HepG2 (cell line): ENCODE data around the gene TBC1D24. TPM values are rescaled to one million over a fixed set of nuclear protein-coding genes. Genes with fewer than 3 reads are reported as not detected.

Experiments
- ATAC-seq: fragments of 200-7000 bp; cut with Tn5 transposase; 3 replicates; pipeline ENCODE4 v1.9.1; 2020; ENCODE audit warnings: mild to moderate bottlenecking, moderate library complexity
- BruUV-seq: library from RNA; stranded (reverse); fragments of 400-500 nt; replicated peaks from 2 replicates; lab custom pipeline; 2021; lab: Mats Ljungman, UMichigan
- CTCF ChIA-PET: fragments of 300-600 bp; formaldehyde crosslinking; extraction: SDS; loops from one replicate; lab custom pipeline; 2021; ENCODE audit warnings: low total read pairs, inconsistent platforms, low intra/inter-chr PET ratio; lab: Yijun Ruan, JAX
- POLR2A ChIA-PET: fragments of 350-600 bp; sonication (Branson Sonifier 250); formaldehyde crosslinking; loops from one replicate; lab custom pipeline; 2020; ENCODE audit warnings: antibody characterized with exemption, inconsistent platforms; lab: Yijun Ruan, JAX
- DNase-seq: peaks from one replicate; pipeline ENCODE4 v3.0.0-alpha.2; 2015; ENCODE audit warnings: low spot score
- FAIRE-seq: peaks from 3 replicates; lab custom pipeline; 2011; peaks lifted over from hg19 to GRCh38; lab: Jason Lieb, UNC
- H2AFZ ChIP-seq: one replicate; pipeline ENCODE4 v1.6.1; 2011; ENCODE audit warnings: low read length, inconsistent platforms
- H3K27ac ChIP-seq: fragments of 300-600 bp; 3 replicates; pipeline ENCODE4 v1.8.0; 2011; ENCODE audit warnings: mixed run types, mild to moderate bottlenecking, mixed read lengths, low read length, inconsistent platforms; ENCODE audit not compliant: insufficient read depth; ENCODE audit errors: extremely low read length
- H3K27me3 ChIP-seq, 2 experiments: fragments of 200-600 bp in 1 of 2; 2 replicates in 1 of 2; 3 replicates in 1 of 2; pipeline versions ENCODE4 v1.6.0 to v1.8.0; 2011; ENCODE audit warnings: low read length in 2 of 2, mild to moderate bottlenecking in 2 of 2, moderate library complexity in 2 of 2, inconsistent platforms in 1 of 2; ENCODE audit not compliant: insufficient read depth in 2 of 2, control insufficient read depth in 1 of 2
- H3K36me3 ChIP-seq, 2 experiments: fragments of 200-600 bp in 1 of 2; replicated peaks in 1 of 2; 2 replicates in 1 of 2; 3 replicates in 1 of 2; pipeline versions ENCODE4 v1.5.1 to v1.8.0; 2011; ENCODE audit warnings: low read length in 2 of 2, inconsistent platforms in 1 of 2; ENCODE audit not compliant: insufficient read depth in 2 of 2, control insufficient read depth in 1 of 2
- H3K4me1 ChIP-seq: 2 replicates; pipeline ENCODE4 v1.5.1; 2012; ENCODE audit warnings: low read length, inconsistent platforms; ENCODE audit not compliant: insufficient read depth
- H3K4me2 ChIP-seq: 2 replicates; pipeline ENCODE4 v1.6.0; 2011; ENCODE audit warnings: low read depth, low read length, inconsistent platforms
- H3K4me3 ChIP-seq, 3 experiments: fragments of 200-600 bp in 1 of 3; sonication (generic), shearing (Covaris generic) in 1 of 3; replicated peaks in 1 of 3; 2 replicates each; pipeline ENCODE4 v1.5.1; 2011 to 2016; ENCODE audit warnings: low read length in 3 of 3, inconsistent platforms in 2 of 3, low read depth in 2 of 3, mild to moderate bottlenecking in 2 of 3, control low read depth in 1 of 3, mixed read lengths in 1 of 3; ENCODE audit not compliant: insufficient read depth in 1 of 3
- H3K79me2 ChIP-seq: one replicate; pipeline ENCODE4 v1.6.1; 2011; ENCODE audit warnings: low read length, inconsistent platforms; ENCODE audit not compliant: insufficient read depth
- H3K9ac ChIP-seq: 2 replicates; pipeline ENCODE4 v1.6.0; 2011; ENCODE audit warnings: mild to moderate bottlenecking, low read depth, low read length, inconsistent platforms; ENCODE audit not compliant: insufficient read depth
- H3K9me3 ChIP-seq: 2 replicates; pipeline ENCODE4 v1.5.1; 2012; ENCODE audit warnings: mild to moderate bottlenecking, low read length
- H4K20me1 ChIP-seq: 2 replicates; pipeline ENCODE4 v1.6.0; 2011; ENCODE audit warnings: inconsistent platforms, mild to moderate bottlenecking, low read length, moderate library complexity; ENCODE audit not compliant: insufficient read depth
- MXD1 ChIP-seq: sonication (generic); formaldehyde crosslinking; IDR thresholded peaks from 2 replicates; pipeline ENCODE4 v1.4.0; 2020; ENCODE audit warnings: mild to moderate bottlenecking, missing genetic modification reagents
- PAXIP1 ChIP-seq: sonication (generic); formaldehyde crosslinking; conservative IDR thresholded peaks from 2 replicates; pipeline ENCODE4 v1.4.0; 2020; ENCODE audit warnings: mild to moderate bottlenecking, missing genetic modification reagents, moderate library complexity
- ZBTB40 ChIP-seq, 2 experiments: fragments of 450-650 bp in 1 of 2; sonication (generic) in 1 of 2; formaldehyde crosslinking in 1 of 2; IDR thresholded peaks; 2 replicates each; pipeline versions ENCODE4 v1.6.1 to v1.8.0; 2016 to 2022; ENCODE audit warnings: antibody characterized with exemption in 1 of 2, mild to moderate bottlenecking in 1 of 2, missing genetic modification reagents in 1 of 2
- ZNF121 ChIP-seq: sonication (generic); formaldehyde crosslinking; IDR thresholded peaks from 2 replicates; pipeline ENCODE4 v1.5.0; 2020; ENCODE audit warnings: mild to moderate bottlenecking, missing genetic modification reagents
- WGBS: methylation state at CpG from one replicate; pipeline ENCODE4 v1.1.6; 2017; ENCODE audit warnings: low lambda C conversion rate; 5-methylcytosine and 5-hydroxymethylcytosine counted together
- in situ Hi-C: cut with HindIII; loops from 2 replicates; pipeline ENCODE4 v1.10.0; 2017; ENCODE audit warnings: low pct_unique_long_range_greater_than_20kb; ENCODE audit not compliant: extremely low pct_ligation_motif_present
- intact Hi-C: fragments of 100-400 bp; cut with micrococcal nuclease; formaldehyde crosslinking; loops from one replicate; pipeline ENCODE4 v1.10.0; 2022; ENCODE audit not compliant: unreplicated experiment
- polyA plus RNA-seq, 8 experiments: library from polyadenylated mRNA; depleted of rRNA in 3 of 8; stranded (reverse) in 7 of 8; unstranded in 1 of 8; fragments of >200 nt; fragmentation: Illumina TruSeq in 4 of 8; extraction: Trizol in 4 of 8; gene quantifications; 2 replicates each; pipeline versions ENCODE4 v1.2.1 to v1.2.3, GENCODE V29; 2011 to 2016; ENCODE audit warnings: low read depth in 4 of 8, missing spikeins in 1 of 8, mixed read lengths in 1 of 8; ENCODE audit not compliant: insufficient read depth in 1 of 8
- total RNA-seq, 5 experiments: library from RNA; depleted of rRNA; stranded (reverse); fragments of >200 nt; fragmentation: Illumina TruSeq; extraction: Trizol; gene quantifications; 2 replicates each; pipeline ENCODE4 v1.2.3, GENCODE V29; 2016; ENCODE audit warnings: low read depth in 1 of 5
- TF ChIP-seq, protein P1 (sequence below): sonication (generic); formaldehyde crosslinking; IDR thresholded peaks from 2 replicates; pipeline ENCODE4 v1.5.1; 2020; ENCODE audit warnings: missing genetic modification reagents, mild to moderate bottlenecking, borderline replicate concordance

The TBC1D24 gene
- total and polyA plus RNA-seq, 2 of the 13 experiments (the other 11 are each of a cell fraction or from before 2014, with no cell fraction given): 7.7 to 13.7 TPM

DNA sequence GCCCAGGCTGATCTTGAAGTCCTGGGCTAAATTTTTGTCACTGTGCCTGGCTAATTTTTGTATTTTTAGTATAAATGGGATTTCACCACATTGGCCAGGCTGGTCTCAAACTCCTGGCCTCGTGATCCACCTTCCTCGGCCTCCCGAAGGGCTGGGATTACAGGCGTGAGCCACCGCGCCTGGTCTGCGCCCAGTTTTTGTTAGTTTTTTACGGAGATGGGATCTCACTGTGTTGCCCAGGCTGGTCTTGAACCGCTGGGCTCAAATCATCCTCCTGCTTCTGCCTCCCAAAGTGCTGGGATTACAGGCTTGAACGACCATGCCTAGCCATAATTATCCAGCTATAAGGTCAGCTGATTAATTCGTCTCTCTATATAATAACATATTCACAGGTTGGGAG is 59.0 kb downstream of the TBC1D24 start:
- ATAC-seq: no peak
- Histone ChIP-seq H3K9me3 (no peaks in the 10 kb centered on the region), H3K4me2 (no peak overlapping the region), H2AFZ (no peak overlapping the region), H3K36me3 (peaks cover 2 to 10% of the 10 kb centered on the region in 2 experiments; a peak in 4 of 5 replicates), H3K27me3 (no peaks in the 10 kb centered on the region), H3K4me1 (peaks cover 53% of the 10 kb centered on the region), H3K79me2 (peaks cover 5% of the 10 kb centered on the region), H4K20me1 (no peaks in the 10 kb centered on the region), H3K9ac (no peak overlapping the region), H3K27ac (no peak overlapping the region), H3K4me3 (no peak overlapping the region)
- ChIA-PET CTCF (no interaction called here), POLR2A (interaction anchor here (2.2 kb wide), 1 partner anchor 19 kb away, joined by 10 read pairs; the partner anchor contains the start of gene ATP6V0C)
- FAIRE-seq: no peak
- intact Hi-C loops: no loop called here
- 91% methylated on average over 11 of the region's 11 CpGs for WGBS
- in situ Hi-C loops: no loop called here
- no peak for DNase-seq
- TF ChIP-seq, protein P1, sequence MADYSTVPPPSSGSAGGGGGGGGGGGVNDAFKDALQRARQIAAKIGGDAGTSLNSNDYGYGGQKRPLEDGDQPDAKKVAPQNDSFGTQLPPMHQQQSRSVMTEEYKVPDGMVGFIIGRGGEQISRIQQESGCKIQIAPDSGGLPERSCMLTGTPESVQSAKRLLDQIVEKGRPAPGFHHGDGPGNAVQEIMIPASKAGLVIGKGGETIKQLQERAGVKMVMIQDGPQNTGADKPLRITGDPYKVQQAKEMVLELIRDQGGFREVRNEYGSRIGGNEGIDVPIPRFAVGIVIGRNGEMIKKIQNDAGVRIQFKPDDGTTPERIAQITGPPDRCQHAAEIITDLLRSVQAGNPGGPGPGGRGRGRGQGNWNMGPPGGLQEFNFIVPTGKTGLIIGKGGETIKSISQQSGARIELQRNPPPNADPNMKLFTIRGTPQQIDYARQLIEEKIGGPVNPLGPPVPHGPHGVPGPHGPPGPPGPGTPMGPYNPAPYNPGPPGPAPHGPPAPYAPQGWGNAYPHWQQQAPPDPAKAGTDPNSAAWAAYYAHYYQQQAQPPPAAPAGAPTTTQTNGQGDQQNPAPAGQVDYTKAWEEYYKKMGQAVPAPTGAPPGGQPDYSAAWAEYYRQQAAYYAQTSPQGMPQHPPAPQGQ: no peak
- TF ChIP-seq ZBTB40 (IDR thresholded peaks at IDR 0.05) (no peak), ZBTB40 (CRISPR knock-in tag; IDR thresholded peaks at IDR 0.05) (no peak), MXD1 (CRISPR knock-in tag) (no peak), PAXIP1 (CRISPR knock-in tag) (no peak), ZNF121 (peak; percentile 76)
- no TSS peak for BruUV-seq
